ENCODE measurements around the gene RBM17.
"Not testable (repeated sequence)": the region's sequence is repeated elsewhere in the genome, so short reads cannot be mapped to it uniquely, and the experiment has no call there.

The RBM17 gene

GRCh38 chr10:6165933-6166332 is 77.1 kb downstream of the RBM17 start:
- CTCF ChIA-PET = interaction anchor here (0.9 to 2.3 kb wide), 5 partner anchors 15 to 72 kb away, joined by 3 to 10 read pairs (median 6); partner anchors contain the start of gene PFKFB3
- H3K9me3 ChIP-seq (ENCODE audit: control extremely low read depth in 1 of 5, control insufficient read depth in 4 of 5, insufficient read depth in 2 of 5, low read depth in 1 of 5, low read length in 4 of 5); DNase-seq; H3K27me3 ChIP-seq (replicated peaks in 2 of 5; ENCODE audit: control insufficient read depth in 4 of 5, insufficient read depth in 5 of 5, low read length in 4 of 5); H3K4me3 ChIP-seq (ENCODE audit: control insufficient read depth in 1 of 7, extremely low read depth in 1 of 7, insufficient read depth in 4 of 7, low read depth in 2 of 7, low read length in 6 of 7); POLR2A ChIA-PET; H3K27ac ChIP-seq (ENCODE audit: insufficient read depth in 1 of 2, low read depth in 1 of 2, low read length in 2 of 2, poor library complexity in 1 of 2, severe bottlenecking in 2 of 2): not testable (repeated sequence)
- Histone ChIP-seq H3K4me1 (ENCODE audit: control extremely low read depth in 1 of 4, control insufficient read depth in 4 of 4, insufficient read depth in 4 of 4, low read length in 3 of 4) (peaks cover 5 to 61% (median 51%) of the 10 kb centered on the region in 4 experiments), H3K36me3 (ENCODE audit: control insufficient read depth in 4 of 4, insufficient read depth in 4 of 4, low read length in 3 of 4) (peaks cover 0 to 15% (median 2%) of the 10 kb centered on the region in 4 experiments)
- 96% methylated on average over 8 of the region's 15 CpGs for WGBS (ENCODE audit: insufficient coverage)

Data from common myeloid progenitor, CD34-positive (primary cell).